Skeletal muscle tissue (tissue), 4 donors: ENCODE data around the gene AQP12B. TPM values are rescaled to one million over a fixed set of nuclear protein-coding genes. Genes with fewer than 3 reads are reported as not detected.
"Not testable (repeated sequence)": the region's sequence is repeated elsewhere in the genome, so short reads cannot be mapped to it uniquely, and the experiment has no call there.

Experiments used
- H3K27ac ChIP-seq: one replicate; pipeline ENCODE4 v1.7.0; 2013; ENCODE audit warnings: mild to moderate bottlenecking, low read depth, low read length, inconsistent platforms
- H3K27me3 ChIP-seq, 3 donors: one replicate each; pipeline ENCODE4 v1.7.0; 2013; ENCODE audit warnings: low read length in 3 of 3; ENCODE audit not compliant: control insufficient read depth in 3 of 3, insufficient read depth in 3 of 3
- H3K36me3 ChIP-seq, 3 donors: one replicate each; pipeline ENCODE4 v1.7.0; 2013; ENCODE audit warnings: low read length in 3 of 3; ENCODE audit not compliant: control insufficient read depth in 3 of 3, insufficient read depth in 3 of 3
- H3K4me1 ChIP-seq, 3 donors: one replicate each; pipeline ENCODE4 v1.7.0; 2013; ENCODE audit warnings: low read length in 3 of 3, mild to moderate bottlenecking in 3 of 3; ENCODE audit not compliant: control insufficient read depth in 3 of 3, insufficient read depth in 3 of 3
- H3K4me3 ChIP-seq, 3 donors: one replicate each; pipeline ENCODE4 v1.7.0; 2013; ENCODE audit warnings: low read length in 3 of 3
- H3K9ac ChIP-seq, 3 donors: one replicate each; pipeline ENCODE4 v1.7.0; 2013; ENCODE audit warnings: low read length in 3 of 3, mild to moderate bottlenecking in 3 of 3, moderate library complexity in 2 of 3, low read depth in 1 of 3
- H3K9me3 ChIP-seq, 3 donors: one replicate each; pipeline ENCODE4 v1.7.0; 2013; ENCODE audit warnings: low read length in 3 of 3; ENCODE audit not compliant: control insufficient read depth in 3 of 3
- total RNA-seq: library from RNA; depleted of rRNA; stranded (reverse); fragments of >200 nt; gene quantifications from one replicate; pipeline ENCODE4 v1.2.3, GENCODE V29; 2014
- donor health status: Osteomylitis.

Gene AQP12B
- total RNA-seq: not detected

GRCh38 chr2:240682431-240683224 lies at the start of gene AQP12B:
Gene AQP12B (minus strand): TSS chr2:240682885. CDS start chr2:240682837, 48 bp downstream.
- H3K4me3 ChIP-seq, H3K4me1 ChIP-seq, H3K27ac ChIP-seq, H3K27me3 ChIP-seq, H3K36me3 ChIP-seq, H3K9ac ChIP-seq, H3K9me3 ChIP-seq: not testable (repeated sequence)

DNA sequence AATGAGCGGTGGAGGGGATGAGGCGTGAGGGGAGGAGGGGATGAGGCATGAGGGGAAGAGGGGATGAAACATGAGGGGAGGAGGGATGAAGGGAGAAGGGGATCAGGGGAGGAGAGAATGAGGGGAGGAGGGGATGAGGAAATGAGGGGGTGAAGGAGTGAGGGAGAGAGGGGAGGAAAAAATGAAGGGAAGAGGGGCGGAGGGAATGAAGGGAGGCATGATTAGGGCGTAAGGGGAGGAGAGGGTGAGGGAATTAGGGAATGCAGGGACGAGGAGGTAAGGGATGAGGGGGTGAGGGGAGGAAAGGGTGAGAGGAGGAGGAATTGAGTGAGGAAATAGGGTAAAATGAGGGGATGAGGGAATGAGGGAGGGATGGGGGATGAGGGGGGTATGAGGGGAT lies 49.5 kb upstream of the AQP12B start:
- no peak overlapping the region for H3K9ac ChIP-seq
- H3K27me3 ChIP-seq: peaks cover 31 to 49% (median 35%) of the 10 kb centered on the region in 3 donors
- no peak overlapping the region for H3K27ac ChIP-seq
- H3K4me1 ChIP-seq: no peaks in the 10 kb centered on the region
- no peak overlapping the region for H3K4me3 ChIP-seq
- no peaks in the 10 kb centered on the region for H3K9me3 ChIP-seq
- H3K36me3 ChIP-seq: no peaks in the 10 kb centered on the region

DNA sequence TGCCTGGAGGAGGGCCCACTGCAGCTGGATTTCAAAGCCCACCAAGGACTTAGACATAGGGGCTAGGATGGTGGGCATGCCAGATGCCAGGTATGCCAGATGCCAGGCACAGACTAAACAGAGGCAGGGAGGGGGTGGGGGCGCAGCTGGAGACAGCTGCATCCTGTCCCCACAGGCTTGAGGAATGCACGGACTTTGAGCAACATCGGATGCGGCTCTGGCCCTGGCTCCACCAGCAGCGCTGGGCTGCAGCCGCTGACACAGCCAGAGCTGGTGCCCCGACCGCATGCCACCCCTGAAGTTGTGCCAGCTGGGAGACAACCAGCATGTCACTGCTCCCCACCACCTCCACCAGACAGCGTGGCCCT lies 48.5 kb upstream of the AQP12B start:
- Histone ChIP-seq H3K27me3 (peaks cover 28 to 47% (median 32%) of the 10 kb centered on the region in 3 donors), H3K27ac (no peak overlapping the region), H3K9me3 (no peaks in the 10 kb centered on the region), H3K4me3 (no peak overlapping the region), H3K9ac (no peak overlapping the region), H3K36me3 (no peaks in the 10 kb centered on the region), H3K4me1 (no peaks in the 10 kb centered on the region)

DNA sequence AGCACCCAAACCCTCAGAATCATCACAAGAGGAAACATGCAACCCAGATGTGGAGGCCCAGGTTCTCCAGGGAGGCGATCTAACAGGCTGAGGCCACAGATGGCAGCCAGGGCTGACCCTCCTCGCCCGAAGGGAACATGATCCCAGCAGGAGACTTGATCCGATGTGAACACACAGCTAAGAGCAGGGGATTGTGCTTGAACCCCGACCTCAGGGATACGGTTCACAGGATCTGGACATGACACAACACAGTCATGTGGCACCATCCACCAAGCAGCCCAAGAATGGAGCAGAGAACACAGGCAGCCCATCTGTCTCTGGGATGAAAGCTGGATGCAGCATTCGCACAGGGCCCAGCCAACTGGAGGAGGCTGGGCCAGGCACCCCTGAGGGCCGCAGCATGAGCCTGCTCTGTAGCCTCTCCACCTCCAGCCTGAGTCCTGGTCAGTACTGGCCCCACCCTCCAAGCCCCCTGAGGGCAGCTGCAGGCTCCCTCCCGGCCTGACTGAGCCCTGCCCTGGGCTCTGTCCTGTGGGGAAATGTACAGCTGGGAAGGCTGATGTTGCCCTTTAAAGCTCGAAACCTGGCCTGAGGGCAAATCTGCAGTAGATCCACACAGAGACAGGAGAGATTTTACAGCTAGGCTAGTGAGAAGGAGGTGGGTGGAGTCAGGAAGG lies 48.0 kb upstream of the AQP12B start:
- Histone ChIP-seq H3K27ac (no peak overlapping the region), H3K4me1 (no peaks in the 10 kb centered on the region), H3K36me3 (no peaks in the 10 kb centered on the region), H3K4me3 (no peak overlapping the region), H3K9me3 (no peaks in the 10 kb centered on the region), H3K9ac (no peak overlapping the region), H3K27me3 (peaks cover 28 to 44% (median 32%) of the 10 kb centered on the region in 3 donors)

GRCh38 chr2:240728827-240729226 lies 46.1 kb upstream of the AQP12B start:
- H3K9ac ChIP-seq: no peak overlapping the region
- no peaks in the 10 kb centered on the region for H3K36me3 ChIP-seq
- peaks cover 26 to 44% (median 28%) of the 10 kb centered on the region in 3 donors for H3K27me3 ChIP-seq
- H3K4me3 ChIP-seq: no peak overlapping the region
- no peaks in the 10 kb centered on the region for H3K4me1 ChIP-seq
- no peaks in the 10 kb centered on the region for H3K9me3 ChIP-seq
- H3K27ac ChIP-seq: no peak overlapping the region

DNA sequence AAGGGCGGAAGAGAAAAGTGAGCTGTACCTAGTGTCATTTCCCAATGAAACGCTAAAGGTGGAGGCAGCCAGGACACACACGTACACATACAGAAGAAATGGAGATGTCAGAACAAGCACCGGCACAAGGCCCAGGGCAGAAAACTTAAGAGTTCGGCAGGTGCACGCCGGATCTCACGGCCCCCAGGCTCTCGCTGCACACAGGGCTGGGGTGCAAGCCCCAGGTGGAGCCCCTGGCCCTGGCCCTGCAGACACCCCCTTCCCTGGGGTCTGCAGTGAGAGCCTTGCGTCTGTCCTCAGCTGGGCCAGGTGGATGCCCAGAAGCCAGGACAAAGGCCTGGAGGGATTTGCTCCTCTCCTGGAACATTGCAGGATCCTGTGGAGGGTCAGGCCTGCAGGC lies 45.7 kb upstream of the AQP12B start:
- H3K27me3 ChIP-seq: peaks cover 23 to 40% (median 27%) of the 10 kb centered on the region in 3 donors
- H3K4me3 ChIP-seq: no peak overlapping the region
- H3K4me1 ChIP-seq: no peaks in the 10 kb centered on the region
- no peak overlapping the region for H3K9ac ChIP-seq
- no peaks in the 10 kb centered on the region for H3K9me3 ChIP-seq
- no peaks in the 10 kb centered on the region for H3K36me3 ChIP-seq
- H3K27ac ChIP-seq: no peak overlapping the region

GRCh38 chr2:240727913-240728312 lies 45.2 kb upstream of the AQP12B start:
- Histone ChIP-seq H3K9me3 (no peaks in the 10 kb centered on the region), H3K36me3 (no peaks in the 10 kb centered on the region), H3K4me3 (no peak overlapping the region), H3K27me3 (peaks cover 23 to 37% (median 25%) of the 10 kb centered on the region in 3 donors), H3K9ac (no peak overlapping the region), H3K4me1 (no peaks in the 10 kb centered on the region), H3K27ac (no peak overlapping the region)

DNA sequence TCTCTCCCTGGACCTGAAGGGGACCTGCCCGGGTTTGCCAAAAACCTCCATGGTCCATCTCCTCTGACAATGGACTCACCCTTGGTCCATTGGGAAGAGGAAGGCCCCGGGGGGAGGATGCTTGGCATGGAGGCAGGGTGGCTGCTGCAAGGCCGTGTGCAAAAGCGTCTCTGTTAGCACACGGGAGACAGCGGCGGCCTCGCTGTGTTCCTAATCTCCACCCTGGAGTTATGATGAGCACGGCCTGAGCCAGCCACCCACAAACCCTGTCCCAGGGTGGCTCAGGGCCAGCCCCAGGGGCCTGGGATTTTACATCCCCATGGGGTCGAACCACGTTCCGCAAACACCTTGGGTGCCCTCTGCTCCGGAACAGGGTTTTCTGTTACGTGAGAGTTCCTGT lies 44.8 kb upstream of the AQP12B start:
- no peak overlapping the region for H3K9ac ChIP-seq
- H3K36me3 ChIP-seq: no peaks in the 10 kb centered on the region
- H3K4me3 ChIP-seq: no peak overlapping the region
- no peak overlapping the region for H3K27ac ChIP-seq
- no peaks in the 10 kb centered on the region for H3K4me1 ChIP-seq
- H3K27me3 ChIP-seq: peaks cover 24 to 37% (median 25%) of the 10 kb centered on the region in 3 donors
- H3K9me3 ChIP-seq: no peaks in the 10 kb centered on the region

GRCh38 chr2:240726876-240727275 lies 44.2 kb upstream of the AQP12B start:
- H3K36me3 ChIP-seq: no peaks in the 10 kb centered on the region
- H3K27me3 ChIP-seq: peaks cover 25 to 40% (median 29%) of the 10 kb centered on the region in 3 donors
- H3K4me3 ChIP-seq: no peak overlapping the region
- no peak overlapping the region for H3K9ac ChIP-seq
- no peaks in the 10 kb centered on the region for H3K4me1 ChIP-seq
- no peak overlapping the region for H3K27ac ChIP-seq
- no peaks in the 10 kb centered on the region for H3K9me3 ChIP-seq

- Histone ChIP-seq H3K9me3 (no peaks in the 10 kb centered on the region), H3K36me3 (no peaks in the 10 kb centered on the region), H3K4me1 (no peaks in the 10 kb centered on the region), H3K27ac (no peak overlapping the region), H3K4me3 (no peak overlapping the region), H3K9ac (no peak overlapping the region), H3K27me3 (peaks cover 17 to 31% (median 19%) of the 10 kb centered on the region in 3 donors)
Measured at GRCh38 chr2:240725671-240726070, 43.0 kb upstream of the AQP12B start.
